OCI-LY7 (cell line): ENCODE data around the gene ME1.
"Not testable (repeated sequence)": the region's sequence is repeated elsewhere in the genome, so short reads cannot be mapped to it uniquely, and the experiment has no call there.

Experiments used
- EZH2phosphoT487 ChIP-seq: fragments of 200-600 bp; sonication (generic); IDR thresholded peaks from 2 replicates; pipeline ENCODE4 v1.6.1; 2018; ENCODE audit warnings: low read depth, borderline replicate concordance, mild to moderate bottlenecking, mixed run types, antibody characterized with exemption, low read length, moderate library complexity, mixed read lengths
- TF ChIP-seq, protein P1 (sequence below): fragments of 200-600 bp; sonication (generic); conservative IDR thresholded peaks from 2 replicates; pipeline ENCODE4 v1.5.1; 2014; ENCODE audit warnings: mild to moderate bottlenecking, antibody characterized with exemption, low read length, moderate library complexity, mixed read lengths

DNA sequence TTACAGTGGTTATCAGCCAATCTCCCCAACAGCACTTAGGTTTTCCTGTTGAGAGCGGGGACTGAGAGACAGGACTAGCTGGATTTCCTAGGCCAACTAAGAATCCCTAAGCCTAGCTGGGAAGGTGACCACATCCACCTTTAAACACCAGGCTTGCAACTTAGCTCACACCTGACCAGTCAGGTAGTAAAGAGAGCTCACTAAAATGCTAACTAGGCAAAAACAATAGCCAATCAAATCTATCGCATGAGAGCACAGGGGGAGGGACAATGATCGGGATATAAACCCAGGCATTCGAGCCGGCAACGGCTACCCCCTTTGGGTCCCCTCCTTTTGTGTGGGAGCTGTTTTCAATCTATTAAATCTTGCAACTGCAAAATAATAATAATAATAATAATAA lies 19.2 kb upstream of the ME1 start:
- TF ChIP-seq, protein P1, sequence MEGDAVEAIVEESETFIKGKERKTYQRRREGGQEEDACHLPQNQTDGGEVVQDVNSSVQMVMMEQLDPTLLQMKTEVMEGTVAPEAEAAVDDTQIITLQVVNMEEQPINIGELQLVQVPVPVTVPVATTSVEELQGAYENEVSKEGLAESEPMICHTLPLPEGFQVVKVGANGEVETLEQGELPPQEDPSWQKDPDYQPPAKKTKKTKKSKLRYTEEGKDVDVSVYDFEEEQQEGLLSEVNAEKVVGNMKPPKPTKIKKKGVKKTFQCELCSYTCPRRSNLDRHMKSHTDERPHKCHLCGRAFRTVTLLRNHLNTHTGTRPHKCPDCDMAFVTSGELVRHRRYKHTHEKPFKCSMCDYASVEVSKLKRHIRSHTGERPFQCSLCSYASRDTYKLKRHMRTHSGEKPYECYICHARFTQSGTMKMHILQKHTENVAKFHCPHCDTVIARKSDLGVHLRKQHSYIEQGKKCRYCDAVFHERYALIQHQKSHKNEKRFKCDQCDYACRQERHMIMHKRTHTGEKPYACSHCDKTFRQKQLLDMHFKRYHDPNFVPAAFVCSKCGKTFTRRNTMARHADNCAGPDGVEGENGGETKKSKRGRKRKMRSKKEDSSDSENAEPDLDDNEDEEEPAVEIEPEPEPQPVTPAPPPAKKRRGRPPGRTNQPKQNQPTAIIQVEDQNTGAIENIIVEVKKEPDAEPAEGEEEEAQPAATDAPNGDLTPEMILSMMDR = not testable (repeated sequence)
- TF ChIP-seq EZH2phosphoT487 = not testable (repeated sequence)
